Peyer's patch (tissue), 4 donors: ENCODE measurements around the gene SH3PXD2B. TPM values are rescaled to one million over a fixed set of nuclear protein-coding genes. Genes with fewer than 3 reads are reported as not detected.

ENCODE experiments used
- DNase-seq, 3 donors: peaks; one replicate each; pipeline ENCODE4 v3.0.0-alpha.2; 2017 to 2019
- H3K27ac ChIP-seq, 4 donors: fragments of 200-600 bp; sonication (generic); one replicate each; pipeline ENCODE4 v1.5.1; 2016 to 2019
- H3K27me3 ChIP-seq, 2 donors: fragments of 200-600 bp; sonication (generic); one replicate each; pipeline ENCODE4 v1.5.1; 2019
- H3K36me3 ChIP-seq, 3 donors: fragments of 200-600 bp; sonication (generic); one replicate each; pipeline ENCODE4 v1.5.1; 2016 to 2019
- H3K4me1 ChIP-seq, 4 donors: fragments of 200-600 bp; sonication (generic); one replicate each; pipeline ENCODE4 v1.5.1; 2016 to 2019
- H3K4me3 ChIP-seq, 4 donors: fragments of 200-600 bp; sonication (generic); 1 replicate in 3 of 4; 2 replicates in 1 of 4; pipeline ENCODE4 v1.5.1; 2016 to 2019; ENCODE audit warnings: mild to moderate bottlenecking in 1 of 4
- H3K9me3 ChIP-seq, 4 donors: fragments of 200-600 bp; sonication (generic); one replicate each; pipeline ENCODE4 v1.5.1; 2016 to 2019; ENCODE audit warnings: mild to moderate bottlenecking in 1 of 4
- POLR2A ChIP-seq, 2 donors: fragments of 450-650 bp; IDR thresholded peaks; one replicate each; pipeline ENCODE4 v1.5.1; 2017; ENCODE audit warnings: antibody characterized with exemption in 2 of 2, mild to moderate bottlenecking in 2 of 2, moderate library complexity in 2 of 2
- total RNA-seq, 4 donors: library from RNA; depleted of rRNA; stranded (reverse); fragments of >200 nt; gene quantifications; one replicate each; pipeline ENCODE4 v1.1.0, GENCODE V29; 2016
- TF ChIP-seq, protein P1 (sequence below), 6 experiments: fragments of 450-650 bp in 4 of 6; fragments of 200-600 bp in 2 of 6; sonication (generic) in 1 of 6; IDR thresholded peaks; one replicate each; pipeline ENCODE4 v1.5.1; 2017 to 2019; ENCODE audit warnings: antibody characterized with exemption in 6 of 6, mild to moderate bottlenecking in 3 of 6, moderate library complexity in 1 of 6

SH3PXD2B gene
- total RNA-seq, 4 donors from 2014 or later, result 5.8 to 26.4 (median 11.7) TPM

DNA sequence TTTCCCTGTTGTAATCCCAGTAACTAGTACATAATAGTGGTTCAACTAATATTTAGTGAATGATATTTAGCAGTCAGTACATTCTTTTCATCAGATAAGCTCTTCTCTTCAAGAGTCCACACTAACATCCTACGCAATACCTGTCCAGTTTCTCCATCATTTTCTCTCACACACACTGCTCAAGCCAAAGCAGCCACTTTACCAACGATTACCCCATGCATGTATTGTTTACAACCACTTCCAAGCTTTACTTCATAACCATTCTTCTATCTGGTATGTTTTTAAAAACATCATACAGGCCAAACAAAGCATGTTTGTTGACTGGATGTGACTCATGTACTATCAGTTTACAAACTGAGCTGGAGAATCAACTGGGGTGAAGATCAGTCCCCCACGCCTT, 178.1 kb downstream of the SH3PXD2B start:
- H3K36me3 ChIP-seq, result no peaks in the 10 kb centered on the region
- H3K4me1 ChIP-seq, result peaks cover 0 to 6% (median 0%) of the 10 kb centered on the region in 4 donors
- DNase-seq, result no peak
- no peak overlapping the region for H3K4me3 ChIP-seq
- no peak for TF ChIP-seq POLR2A (IDR thresholded peaks at IDR 0.05)
- TF ChIP-seq, protein P1, sequence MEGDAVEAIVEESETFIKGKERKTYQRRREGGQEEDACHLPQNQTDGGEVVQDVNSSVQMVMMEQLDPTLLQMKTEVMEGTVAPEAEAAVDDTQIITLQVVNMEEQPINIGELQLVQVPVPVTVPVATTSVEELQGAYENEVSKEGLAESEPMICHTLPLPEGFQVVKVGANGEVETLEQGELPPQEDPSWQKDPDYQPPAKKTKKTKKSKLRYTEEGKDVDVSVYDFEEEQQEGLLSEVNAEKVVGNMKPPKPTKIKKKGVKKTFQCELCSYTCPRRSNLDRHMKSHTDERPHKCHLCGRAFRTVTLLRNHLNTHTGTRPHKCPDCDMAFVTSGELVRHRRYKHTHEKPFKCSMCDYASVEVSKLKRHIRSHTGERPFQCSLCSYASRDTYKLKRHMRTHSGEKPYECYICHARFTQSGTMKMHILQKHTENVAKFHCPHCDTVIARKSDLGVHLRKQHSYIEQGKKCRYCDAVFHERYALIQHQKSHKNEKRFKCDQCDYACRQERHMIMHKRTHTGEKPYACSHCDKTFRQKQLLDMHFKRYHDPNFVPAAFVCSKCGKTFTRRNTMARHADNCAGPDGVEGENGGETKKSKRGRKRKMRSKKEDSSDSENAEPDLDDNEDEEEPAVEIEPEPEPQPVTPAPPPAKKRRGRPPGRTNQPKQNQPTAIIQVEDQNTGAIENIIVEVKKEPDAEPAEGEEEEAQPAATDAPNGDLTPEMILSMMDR (IDR thresholded peaks at IDR 0.05), result no peak
- H3K27me3 ChIP-seq, result no peaks in the 10 kb centered on the region
- H3K27ac ChIP-seq, result no peak overlapping the region
- no peaks in the 10 kb centered on the region for H3K9me3 ChIP-seq

Other genes with a start within 250 kb of the SH3PXD2B start
- 10 to 100 TPM; 21.6 to 38.2 (median 25.2) TPM for gene UBTD2, start 170.8 kb downstream of the SH3PXD2B start, total RNA-seq
- gene NEURL1B, start 186.7 kb upstream of the SH3PXD2B start, total RNA-seq, result 10 to 100 TPM; 38.8 to 97.2 (median 81.0) TPM